Fibroblast of lung (primary cell): Measurements from ENCODE around the gene MAGEA6. TPM values are rescaled to one million over a fixed set of nuclear protein-coding genes. Genes with fewer than 3 reads are reported as not detected.
A peak's percentile ranks its signal among the peaks of the same experiment; 100 is the strongest.
"Not testable (repeated sequence)": the region's sequence is repeated elsewhere in the genome, so short reads cannot be mapped to it uniquely, and the experiment has no call there.

Experiments
- DNase-seq, 2 donors: peaks; one replicate each; pipeline versions ENCODE4 v3.0.0 to v3.0.0-alpha.2; 2010; ENCODE audit warnings: low read depth in 2 of 2
- H2AFZ ChIP-seq: 2 replicates; pipeline ENCODE4 v1.5.1; 2012; ENCODE audit warnings: low read length, control low read depth, inconsistent platforms
- H3K27ac ChIP-seq: 2 replicates; pipeline ENCODE4 v1.5.1; 2011; ENCODE audit warnings: low read length, control low read depth; ENCODE audit not compliant: insufficient read depth
- H3K27me3 ChIP-seq: 2 replicates; pipeline ENCODE4 v1.5.1; 2011; ENCODE audit warnings: mild to moderate bottlenecking, low read length; ENCODE audit not compliant: control insufficient read depth, insufficient read depth
- H3K36me3 ChIP-seq: 2 replicates; pipeline ENCODE4 v1.5.1; 2011; ENCODE audit warnings: low read length; ENCODE audit not compliant: control insufficient read depth, insufficient read depth
- H3K4me1 ChIP-seq: 2 replicates; pipeline ENCODE4 v1.5.1; 2011; ENCODE audit warnings: low read length; ENCODE audit not compliant: control insufficient read depth, insufficient read depth; ENCODE audit errors: extremely low read depth
- H3K4me2 ChIP-seq: 2 replicates; pipeline ENCODE4 v1.5.1; 2011; ENCODE audit warnings: low read length, control low read depth; ENCODE audit not compliant: insufficient read depth; ENCODE audit errors: extremely low read depth
- H3K4me3 ChIP-seq, 4 experiments: fragments of 200-600 bp in 1 of 4; sonication (generic) in 1 of 4; replicated peaks in 1 of 4; 2 replicates each; pipeline ENCODE4 v1.5.1; 2011 to 2016; ENCODE audit warnings: low read length in 4 of 4, low read depth in 3 of 4, mild to moderate bottlenecking in 3 of 4, control low read depth in 2 of 4, inconsistent platforms in 1 of 4, mixed read lengths in 1 of 4; ENCODE audit not compliant: insufficient read depth in 1 of 4; ENCODE audit errors: control extremely low read depth in 1 of 4
- H3K79me2 ChIP-seq: 2 replicates; pipeline ENCODE4 v1.5.1; 2012; ENCODE audit warnings: mild to moderate bottlenecking, low read length, inconsistent platforms; ENCODE audit not compliant: control insufficient read depth, insufficient read depth
- H3K9ac ChIP-seq: 2 replicates; pipeline ENCODE4 v1.5.1; 2011; ENCODE audit warnings: mild to moderate bottlenecking, low read length, control low read depth; ENCODE audit not compliant: insufficient read depth
- H3K9me3 ChIP-seq: 2 replicates; pipeline ENCODE4 v1.5.1; 2012; ENCODE audit warnings: low read depth, low read length; ENCODE audit not compliant: control insufficient read depth, insufficient read depth
- H4K20me1 ChIP-seq: 2 replicates; pipeline ENCODE4 v1.5.1; 2011; ENCODE audit warnings: low read length; ENCODE audit not compliant: control insufficient read depth, insufficient read depth; ENCODE audit errors: extremely low read depth
- EZH2 ChIP-seq: IDR thresholded peaks from 2 replicates; pipeline ENCODE4 v1.5.1; 2012; ENCODE audit warnings: low read length, control low read depth, mild to moderate bottlenecking; ENCODE audit errors: missing control alignments
- polyA minus RNA-seq: library from RNA; depleted of rRNA, polyadenylated mRNA; stranded (reverse); fragments of >200 nt; gene quantifications from 2 replicates; pipeline ENCODE4 v1.2.3, GENCODE V29; 2011; ENCODE audit warnings: low replicate concordance
- polyA plus RNA-seq, 2 donors: library from polyadenylated mRNA; depleted of rRNA in 1 of 2; stranded (reverse) in 1 of 2; unstranded in 1 of 2; fragments of >200 nt; gene quantifications; 2 replicates each; pipeline ENCODE4 v1.2.1, GENCODE V29; 2011 to 2012; ENCODE audit warnings: missing spikeins in 1 of 2
- total RNA-seq: library from RNA; depleted of rRNA; stranded (reverse); fragments of >200 nt; gene quantifications from 2 replicates; pipeline ENCODE4 v1.2.1, GENCODE V29; 2014
- TF ChIP-seq, protein P1 (sequence below), 2 donors: IDR thresholded peaks in 1 of 2; conservative IDR thresholded peaks in 1 of 2; 1 replicate in 1 of 2; 2 replicates in 1 of 2; pipeline ENCODE4 v1.5.1; 2011 to 2012; ENCODE audit warnings: low read length in 2 of 2, control low read depth in 1 of 2, inconsistent platforms in 1 of 2, low read depth in 1 of 2, mild to moderate bottlenecking in 1 of 2

The MAGEA6 gene, protein sequence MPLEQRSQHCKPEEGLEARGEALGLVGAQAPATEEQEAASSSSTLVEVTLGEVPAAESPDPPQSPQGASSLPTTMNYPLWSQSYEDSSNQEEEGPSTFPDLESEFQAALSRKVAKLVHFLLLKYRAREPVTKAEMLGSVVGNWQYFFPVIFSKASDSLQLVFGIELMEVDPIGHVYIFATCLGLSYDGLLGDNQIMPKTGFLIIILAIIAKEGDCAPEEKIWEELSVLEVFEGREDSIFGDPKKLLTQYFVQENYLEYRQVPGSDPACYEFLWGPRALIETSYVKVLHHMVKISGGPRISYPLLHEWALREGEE
- total RNA-seq (not detected in 2 replicates), polyA plus RNA-seq (not detected in 2 replicates), polyA minus RNA-seq (not detected in 2 replicates)
- not detected in 2 replicates for polyA plus RNA-seq (2012)

DNA sequence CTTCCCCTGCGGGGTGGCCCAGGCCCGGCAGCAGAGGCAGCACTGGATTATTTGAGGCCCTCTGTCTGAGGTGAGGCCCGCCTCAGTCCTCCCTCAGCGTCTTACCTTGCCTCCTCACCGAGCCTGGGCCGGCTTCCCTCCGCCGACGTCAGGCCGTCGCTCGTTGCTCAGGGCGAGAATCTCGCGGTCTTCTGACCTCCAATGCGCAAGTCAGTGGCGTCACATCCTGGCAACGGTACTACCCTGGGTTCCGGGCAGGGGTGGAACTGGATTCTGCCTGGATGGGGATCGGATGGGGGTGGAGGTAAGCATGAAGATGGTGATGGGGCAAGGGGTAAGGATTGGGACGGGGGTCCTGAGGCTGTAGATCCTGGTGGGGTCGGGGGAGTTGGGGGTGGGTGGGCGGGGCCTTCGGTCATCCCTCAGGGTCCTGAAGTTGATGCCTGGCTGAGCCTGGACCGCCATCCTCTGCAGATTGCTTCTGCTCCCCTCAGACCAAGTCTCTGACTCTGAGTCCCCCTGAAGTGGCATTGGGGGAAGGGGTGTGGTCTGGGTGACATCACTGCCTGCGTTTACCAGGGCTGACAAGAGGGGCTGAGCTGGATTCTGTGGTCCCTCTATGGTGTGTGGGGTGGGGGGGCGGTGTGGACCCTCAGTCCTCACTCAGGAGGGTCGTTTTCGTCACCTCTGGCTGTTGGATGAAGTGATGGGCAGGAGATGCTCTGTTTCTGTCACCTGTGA is at the start of gene MAGEA6:
Gene MAGEA6, minus strand, starts transcription at position 141 of the 741 bp plus-strand sequence. CDS start 2,039 bp downstream, outside the sequence.
- DNase-seq, H3K4me2 ChIP-seq: not testable (repeated sequence)

DNA sequence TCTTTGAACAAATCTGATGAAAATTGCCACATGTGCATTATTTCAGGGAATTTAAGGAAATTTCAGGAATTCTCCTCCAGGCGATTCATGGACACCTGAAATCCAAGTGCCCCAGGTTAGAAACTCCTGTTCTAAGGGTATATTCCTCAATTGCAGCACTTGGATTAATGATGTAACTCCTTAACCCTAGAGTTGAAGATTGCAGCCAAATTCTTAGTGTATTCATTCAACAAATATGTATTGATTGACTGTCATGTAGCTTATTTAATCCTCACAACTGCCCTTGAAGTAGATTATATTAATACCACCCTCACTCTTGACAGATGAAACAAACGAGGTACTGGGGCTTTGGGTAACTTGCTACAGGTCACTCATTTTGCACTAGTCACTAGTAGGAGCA is 49.8 kb upstream of the MAGEA6 start:
- Histone ChIP-seq H3K4me2 (peak overlapping the region; percentile 5), H3K4me3 (no peak overlapping the region), H3K27ac (peak overlapping the region; percentile 16), H3K79me2 (no peaks in the 10 kb centered on the region), H2AFZ (no peak overlapping the region), H3K9ac (no peak overlapping the region), H4K20me1 (no peaks in the 10 kb centered on the region), H3K4me1 (no peaks in the 10 kb centered on the region), H3K9me3 (no peaks in the 10 kb centered on the region), H3K36me3 (no peaks in the 10 kb centered on the region), H3K27me3 (no peaks in the 10 kb centered on the region)
- TF ChIP-seq, protein P1, sequence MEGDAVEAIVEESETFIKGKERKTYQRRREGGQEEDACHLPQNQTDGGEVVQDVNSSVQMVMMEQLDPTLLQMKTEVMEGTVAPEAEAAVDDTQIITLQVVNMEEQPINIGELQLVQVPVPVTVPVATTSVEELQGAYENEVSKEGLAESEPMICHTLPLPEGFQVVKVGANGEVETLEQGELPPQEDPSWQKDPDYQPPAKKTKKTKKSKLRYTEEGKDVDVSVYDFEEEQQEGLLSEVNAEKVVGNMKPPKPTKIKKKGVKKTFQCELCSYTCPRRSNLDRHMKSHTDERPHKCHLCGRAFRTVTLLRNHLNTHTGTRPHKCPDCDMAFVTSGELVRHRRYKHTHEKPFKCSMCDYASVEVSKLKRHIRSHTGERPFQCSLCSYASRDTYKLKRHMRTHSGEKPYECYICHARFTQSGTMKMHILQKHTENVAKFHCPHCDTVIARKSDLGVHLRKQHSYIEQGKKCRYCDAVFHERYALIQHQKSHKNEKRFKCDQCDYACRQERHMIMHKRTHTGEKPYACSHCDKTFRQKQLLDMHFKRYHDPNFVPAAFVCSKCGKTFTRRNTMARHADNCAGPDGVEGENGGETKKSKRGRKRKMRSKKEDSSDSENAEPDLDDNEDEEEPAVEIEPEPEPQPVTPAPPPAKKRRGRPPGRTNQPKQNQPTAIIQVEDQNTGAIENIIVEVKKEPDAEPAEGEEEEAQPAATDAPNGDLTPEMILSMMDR (conservative IDR thresholded peaks at IDR 0.05 in 1 of 2, IDR thresholded peaks at IDR 0.05 in 1 of 2; ENCODE audit: low read depth in 1 of 2, low read length in 2 of 2), result no peak
- no peak for TF ChIP-seq EZH2
- peak in 1 of 2 donors; percentile 24 for DNase-seq

More for the DNA sequence above, at the start of gene MAGEA6:
- H4K20me1 ChIP-seq, H3K36me3 ChIP-seq, H3K4me1 ChIP-seq, H3K27ac ChIP-seq, H2AFZ ChIP-seq, H3K27me3 ChIP-seq, H3K9me3 ChIP-seq, H3K79me2 ChIP-seq, H3K9ac ChIP-seq, H3K4me3 ChIP-seq: not testable (repeated sequence)

DNA sequence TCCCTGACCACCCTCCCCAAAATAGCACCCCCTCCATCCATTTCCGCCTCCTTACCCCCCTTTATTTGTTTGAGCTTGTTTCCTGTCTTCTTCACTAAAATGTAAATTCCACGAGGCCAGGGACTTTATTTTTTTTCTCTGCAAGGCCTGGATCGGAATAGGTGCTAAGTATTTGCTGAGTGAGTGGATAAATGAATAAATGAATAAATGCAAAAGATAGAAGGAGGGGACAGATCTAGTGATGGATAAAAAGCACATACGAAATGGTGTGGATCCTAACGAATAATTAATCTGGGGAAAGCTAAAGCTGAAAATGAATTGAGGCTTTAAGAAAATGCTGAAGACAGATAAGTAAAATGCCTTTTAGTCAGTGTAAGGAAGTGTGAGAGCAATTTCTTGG is 48.9 kb upstream of the MAGEA6 start:
- H3K9ac ChIP-seq, result no peak overlapping the region
- no peak overlapping the region for H3K4me2 ChIP-seq
- no peaks in the 10 kb centered on the region for H3K79me2 ChIP-seq
- no peak overlapping the region for H2AFZ ChIP-seq
- no peaks in the 10 kb centered on the region for H3K9me3 ChIP-seq
- no peaks in the 10 kb centered on the region for H3K36me3 ChIP-seq
- no peak overlapping the region for H3K27ac ChIP-seq
- no peaks in the 10 kb centered on the region for H3K4me1 ChIP-seq
- H3K4me3 ChIP-seq, result no peak overlapping the region
- H4K20me1 ChIP-seq, result no peaks in the 10 kb centered on the region
- no peak for DNase-seq
- H3K27me3 ChIP-seq, result no peaks in the 10 kb centered on the region
- TF ChIP-seq, protein P1 (conservative IDR thresholded peaks at IDR 0.05 in 1 of 2, IDR thresholded peaks at IDR 0.05 in 1 of 2; ENCODE audit: low read depth in 1 of 2, low read length in 2 of 2), result no peak
- no peak for TF ChIP-seq EZH2
